IPS-NIHi7 (cell line): ENCODE measurements around the gene MORN1.

Experiments
- DNase-seq: peaks from one replicate; pipeline ENCODE4 v3.0.0; 2012; ENCODE audit warnings: mixed read lengths; ENCODE audit errors: extremely low spot score

The MORN1 gene

GRCh38 chr1:2352341-2352896, 38.9 kb downstream of the MORN1 start:
- no peak for DNase-seq

GRCh38 chr1:2351723-2352122, 39.6 kb downstream of the MORN1 start:
- no peak for DNase-seq

- no peak for DNase-seq
These were observed 40.3 kb downstream of the MORN1 start for GRCh38 chr1:2350911-2351655.

DNA sequence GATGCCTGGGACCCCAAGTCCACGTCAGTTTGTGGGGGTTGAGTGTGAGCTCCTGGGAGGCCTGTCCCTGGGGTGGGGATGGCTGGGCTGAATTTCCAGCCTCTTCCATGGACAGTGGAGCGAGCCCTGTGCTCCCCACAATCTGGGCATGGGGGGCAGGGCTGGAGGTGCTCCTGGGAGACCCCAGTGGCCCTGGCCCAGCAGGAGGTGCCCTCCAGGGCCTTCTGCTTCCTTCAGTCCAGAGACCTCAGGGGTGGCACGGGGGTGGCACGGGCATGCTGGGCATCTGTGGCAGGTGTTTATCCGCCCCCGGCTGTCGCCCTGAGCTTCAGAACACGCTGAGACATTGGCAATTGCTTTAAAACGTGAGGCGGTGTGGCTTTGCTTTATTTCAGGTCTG, 40.9 kb downstream of the MORN1 start:
- no peak for DNase-seq

GRCh38 chr1:2349806-2350205, 41.5 kb downstream of the MORN1 start:
- no peak for DNase-seq

- DNase-seq, result no peak
These were observed 42.7 kb downstream of the MORN1 start for GRCh38 chr1:2348346-2349325.

- no peak for DNase-seq
These were observed 43.5 kb downstream of the MORN1 start for GRCh38 chr1:2347896-2348295.

DNA sequence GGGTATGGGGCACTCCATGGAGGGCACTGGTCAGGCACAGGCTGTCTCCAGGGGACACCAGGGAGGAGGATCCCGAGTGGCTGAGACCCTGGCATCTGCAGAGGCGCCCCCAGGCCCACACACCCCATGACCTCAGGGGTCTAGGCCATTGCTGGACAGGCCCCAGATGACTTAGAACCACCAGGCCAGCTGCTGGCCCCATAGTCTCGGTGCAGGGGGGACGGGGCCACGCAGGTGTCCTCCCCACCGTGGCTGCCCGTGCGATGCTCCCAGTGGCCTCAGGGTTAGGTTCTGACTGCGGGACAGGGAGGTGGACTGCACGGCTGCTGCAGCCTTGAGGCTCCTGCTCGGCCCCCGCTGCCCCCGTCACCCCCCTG, 44.0 kb downstream of the MORN1 start:
- DNase-seq, result no peak

- DNase-seq, result no peak
These were observed 44.5 kb downstream of the MORN1 start for GRCh38 chr1:2346691-2347408.

DNA sequence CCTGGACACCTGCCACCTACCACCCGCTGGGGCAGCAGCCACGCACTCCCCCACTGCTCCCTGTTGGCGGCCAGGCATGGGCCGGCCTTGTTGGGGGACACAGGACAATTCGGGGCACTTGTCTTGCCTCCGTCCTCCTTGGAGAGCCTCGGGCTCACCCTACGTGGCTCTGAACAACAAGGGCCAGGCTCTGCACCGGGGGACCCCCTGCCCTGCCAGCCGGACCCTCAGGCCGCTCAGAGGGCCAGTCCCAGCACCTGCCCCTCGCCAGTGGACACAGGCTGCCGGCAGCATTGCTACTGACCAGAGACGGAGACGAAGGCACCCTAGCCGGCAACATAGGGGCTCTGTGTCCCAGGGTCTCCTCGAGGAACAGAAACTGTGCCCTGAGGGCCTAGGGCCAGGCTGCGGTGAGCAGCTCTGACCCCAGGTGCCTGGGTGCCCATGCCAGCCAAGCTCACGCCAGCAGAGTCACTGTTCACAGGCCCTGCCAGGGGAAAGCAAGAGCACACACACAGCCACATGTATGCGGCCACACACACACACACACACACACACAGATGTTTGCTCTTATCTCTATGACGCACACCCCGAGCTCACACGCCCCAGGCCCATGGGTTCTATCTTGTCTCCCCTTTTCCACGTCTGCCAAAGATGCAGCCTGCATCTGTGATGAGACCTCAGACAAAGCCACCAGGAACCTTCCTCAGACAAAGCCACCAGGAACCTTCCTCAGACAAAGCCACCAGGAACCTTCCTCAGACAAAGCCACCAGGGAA, 45.9 kb downstream of the MORN1 start:
- DNase-seq, result no peak

GRCh38 chr1:2344744-2345296, 46.5 kb downstream of the MORN1 start:
- no peak for DNase-seq

GRCh38 chr1:2344121-2344681, 47.2 kb downstream of the MORN1 start:
- no peak for DNase-seq

DNA sequence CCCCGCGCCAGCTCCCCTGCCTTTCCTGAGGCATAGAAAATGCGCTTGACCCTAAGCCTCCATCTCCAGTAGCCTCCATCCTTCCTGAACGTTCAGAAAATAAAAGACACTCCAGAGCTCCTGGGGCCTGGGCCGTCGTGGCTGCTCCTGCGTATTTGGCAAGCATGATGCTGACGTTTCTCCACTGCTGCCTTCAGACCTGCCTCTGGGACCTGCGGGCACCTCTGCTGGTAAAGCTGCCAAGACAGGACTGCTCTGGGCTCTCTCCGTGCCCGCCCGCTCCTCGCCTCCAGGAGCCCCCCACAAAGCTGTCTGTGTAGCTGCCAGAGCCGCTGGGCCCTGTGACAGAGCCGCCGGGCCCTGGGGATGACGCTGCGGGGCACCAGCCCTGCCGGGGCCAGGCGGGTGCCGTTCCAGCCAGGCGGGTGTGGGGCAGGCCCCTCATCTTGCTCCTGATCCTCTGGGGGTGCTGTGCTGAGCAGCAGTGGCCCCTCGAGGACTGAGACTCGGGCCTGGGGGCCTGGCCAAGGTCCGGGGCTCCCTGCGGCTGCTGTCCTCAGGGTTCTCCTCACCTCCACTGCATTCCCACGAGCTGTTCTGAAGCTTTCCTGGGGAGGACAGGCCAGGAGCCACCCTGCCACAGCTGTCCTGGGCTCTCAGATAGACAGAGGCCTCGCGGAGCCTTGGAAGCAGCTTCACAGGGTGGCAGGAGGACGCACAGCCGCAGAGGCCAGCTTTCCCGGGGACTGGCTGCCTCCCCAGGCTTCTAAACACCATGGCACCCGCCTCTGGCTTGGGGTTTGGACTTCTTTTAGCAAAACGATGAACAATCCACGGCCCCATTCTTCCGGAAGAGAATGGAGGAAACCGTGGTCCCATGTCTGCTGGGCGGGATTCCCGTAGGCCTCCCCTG, 48.1 kb downstream of the MORN1 start:
- no peak for DNase-seq

- DNase-seq, result no peak
These were observed 48.9 kb downstream of the MORN1 start for GRCh38 chr1:2342384-2343022.

- no peak for DNase-seq
These were observed 49.5 kb downstream of the MORN1 start for GRCh38 chr1:2341706-2342383.

- no peak for DNase-seq
These were observed 50.5 kb downstream of the MORN1 start for GRCh38 chr1:2340918-2341254.

GRCh38 chr1:2340086-2340917, 51.1 kb downstream of the MORN1 start:
- no peak for DNase-seq
